ENCODE data around the gene TMEM140.
"Not testable (repeated sequence)": the region's sequence is repeated elsewhere in the genome, so short reads cannot be mapped to it uniquely, and the experiment has no call there.

Gene TMEM140

GRCh38 chr7:135147899-135148721 lies at the start of gene TMEM140:
TMEM140 (plus strand) TSS chr7:135148072; CDS start chr7:135164442, 16,370 bp downstream.
- DNase-seq: no peak

GRCh38 chr7:135098391-135098790 lies 49.5 kb upstream of the TMEM140 start:
- DNase-seq: no peak

GRCh38 chr7:135100856-135101255 lies 47.0 kb upstream of the TMEM140 start:
- no peak for DNase-seq

GRCh38 chr7:135102372-135102771 lies 45.5 kb upstream of the TMEM140 start:
- DNase-seq: no peak

GRCh38 chr7:135109562-135109961 lies 38.3 kb upstream of the TMEM140 start:
- no peak for DNase-seq

- DNase-seq: no peak
These were observed 37.9 kb upstream of the TMEM140 start for GRCh38 chr7:135109976-135110375.

- no peak for DNase-seq
These were observed 36.5 kb upstream of the TMEM140 start for GRCh38 chr7:135111379-135111778.

- DNase-seq: no peak
These were observed 33.2 kb upstream of the TMEM140 start for GRCh38 chr7:135114622-135115021.

GRCh38 chr7:135117096-135117495 lies 30.8 kb upstream of the TMEM140 start:
- DNase-seq: no peak

- no peak for DNase-seq
These were observed 26.0 kb upstream of the TMEM140 start for GRCh38 chr7:135121868-135122267.

- DNase-seq: not testable (repeated sequence)
These were observed 23.2 kb upstream of the TMEM140 start for GRCh38 chr7:135124631-135125030.

GRCh38 chr7:135128931-135129330 lies 18.9 kb upstream of the TMEM140 start:
- no peak for DNase-seq

GRCh38 chr7:135129579-135129978 lies 18.3 kb upstream of the TMEM140 start:
- DNase-seq: no peak

- DNase-seq: no peak
These were observed 3.8 kb upstream of the TMEM140 start for GRCh38 chr7:135143885-135144668.

- DNase-seq: no peak
These were observed 452 bp upstream of the TMEM140 start for GRCh38 chr7:135147341-135147898.

- DNase-seq: no peak
These were observed 2.4 kb downstream of the TMEM140 start for GRCh38 chr7:135150072-135150782.

- no peak for DNase-seq
These were observed 3.3 kb downstream of the TMEM140 start for GRCh38 chr7:135151132-135151531.

GRCh38 chr7:135151533-135151932 lies 3.7 kb downstream of the TMEM140 start:
- no peak for DNase-seq

GRCh38 chr7:135152442-135152841 lies 4.6 kb downstream of the TMEM140 start:
- DNase-seq: no peak

- no peak for DNase-seq
These were observed 6.9 kb downstream of the TMEM140 start for GRCh38 chr7:135154734-135155133.

GRCh38 chr7:135156290-135156689 lies 8.4 kb downstream of the TMEM140 start:
- DNase-seq: no peak

GRCh38 chr7:135158141-135158655 lies 10.3 kb downstream of the TMEM140 start:
- DNase-seq: no peak

- DNase-seq: no peak
These were observed 11.0 kb downstream of the TMEM140 start for GRCh38 chr7:135158874-135159273.
